Measurements from ENCODE around the gene NTF3.

NTF3 gene

GRCh38 chr12:5429741-5430557, 2.0 kb upstream of the NTF3 start:
- no peak for DNase-seq (ENCODE audit: low read depth)

DNA sequence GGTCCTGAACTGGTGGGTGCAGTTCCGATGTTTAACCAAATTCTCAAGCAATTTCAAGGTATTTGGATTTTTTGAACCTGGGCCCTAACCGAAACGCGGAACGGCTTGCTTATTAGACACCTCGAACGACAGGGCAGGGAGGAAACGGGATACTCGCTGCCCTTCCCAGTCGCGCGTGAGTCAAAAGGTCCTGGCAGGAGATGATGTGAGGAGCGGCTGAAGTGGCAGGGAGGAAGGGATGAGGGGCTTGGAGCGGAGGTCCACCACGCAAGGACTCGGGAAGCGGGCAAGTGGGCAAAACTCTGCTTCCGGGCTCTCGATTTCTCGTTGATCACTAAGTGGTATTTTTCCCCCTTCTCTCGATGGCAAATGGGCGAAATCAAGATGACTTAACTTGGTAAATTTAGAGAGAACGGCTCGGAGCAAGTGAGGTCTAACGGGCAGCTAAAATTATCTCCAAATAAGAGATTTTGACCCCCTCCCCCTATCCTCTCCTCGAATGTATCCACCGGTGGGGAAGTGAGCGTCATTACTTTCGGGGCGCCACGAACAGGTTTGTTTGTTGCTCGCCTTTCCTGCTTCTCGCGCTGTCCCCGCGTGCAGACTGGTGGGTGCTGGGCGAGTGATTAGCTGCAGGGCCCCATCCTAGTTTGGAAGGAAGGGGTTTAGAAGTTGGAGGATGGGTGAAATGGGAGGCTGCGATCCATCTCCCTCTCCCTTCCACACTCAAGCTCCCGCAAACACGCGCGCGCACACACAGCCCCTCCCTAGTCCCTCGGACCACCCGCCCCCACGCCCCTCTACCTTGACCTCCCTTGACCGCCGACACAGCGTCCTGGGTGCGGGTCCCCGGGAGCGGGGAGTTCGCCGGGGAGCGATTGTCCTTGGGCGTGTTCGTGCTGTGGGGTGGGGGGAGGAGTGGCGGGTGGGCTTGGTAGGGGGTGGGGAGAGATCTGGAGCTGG, 986 bp upstream of the NTF3 start:
- DNase-seq (ENCODE audit: low read depth): no peak
- no peak for TF ChIP-seq MYC (IDR thresholded peaks at IDR 0.05; ENCODE audit: low read depth, low read length)
- TF ChIP-seq, protein P1, sequence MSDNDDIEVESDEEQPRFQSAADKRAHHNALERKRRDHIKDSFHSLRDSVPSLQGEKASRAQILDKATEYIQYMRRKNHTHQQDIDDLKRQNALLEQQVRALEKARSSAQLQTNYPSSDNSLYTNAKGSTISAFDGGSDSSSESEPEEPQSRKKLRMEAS (IDR thresholded peaks at IDR 0.05; ENCODE audit: low read depth, low read length): no peak
- TF ChIP-seq, protein P2, sequence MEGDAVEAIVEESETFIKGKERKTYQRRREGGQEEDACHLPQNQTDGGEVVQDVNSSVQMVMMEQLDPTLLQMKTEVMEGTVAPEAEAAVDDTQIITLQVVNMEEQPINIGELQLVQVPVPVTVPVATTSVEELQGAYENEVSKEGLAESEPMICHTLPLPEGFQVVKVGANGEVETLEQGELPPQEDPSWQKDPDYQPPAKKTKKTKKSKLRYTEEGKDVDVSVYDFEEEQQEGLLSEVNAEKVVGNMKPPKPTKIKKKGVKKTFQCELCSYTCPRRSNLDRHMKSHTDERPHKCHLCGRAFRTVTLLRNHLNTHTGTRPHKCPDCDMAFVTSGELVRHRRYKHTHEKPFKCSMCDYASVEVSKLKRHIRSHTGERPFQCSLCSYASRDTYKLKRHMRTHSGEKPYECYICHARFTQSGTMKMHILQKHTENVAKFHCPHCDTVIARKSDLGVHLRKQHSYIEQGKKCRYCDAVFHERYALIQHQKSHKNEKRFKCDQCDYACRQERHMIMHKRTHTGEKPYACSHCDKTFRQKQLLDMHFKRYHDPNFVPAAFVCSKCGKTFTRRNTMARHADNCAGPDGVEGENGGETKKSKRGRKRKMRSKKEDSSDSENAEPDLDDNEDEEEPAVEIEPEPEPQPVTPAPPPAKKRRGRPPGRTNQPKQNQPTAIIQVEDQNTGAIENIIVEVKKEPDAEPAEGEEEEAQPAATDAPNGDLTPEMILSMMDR (IDR thresholded peaks at IDR 0.05; ENCODE audit: low read depth, low read length): no peak
- TF ChIP-seq POLR2A (IDR thresholded peaks at IDR 0.05; ENCODE audit: extremely low read depth, insufficient read length): no peak
- H3K4me3 ChIP-seq (ENCODE audit: low read depth, low read length): no peak overlapping the region

More at GRCh38 chr12:5429741-5430557, 2.0 kb upstream of the NTF3 start:
- no peak overlapping the region for H3K4me3 ChIP-seq (ENCODE audit: low read depth, low read length)
- TF ChIP-seq POLR2A (IDR thresholded peaks at IDR 0.05; ENCODE audit: extremely low read depth, insufficient read length): no peak

- TF ChIP-seq, protein P2 (IDR thresholded peaks at IDR 0.05; ENCODE audit: low read depth, low read length): no peak
- TF ChIP-seq POLR2A (IDR thresholded peaks at IDR 0.05; ENCODE audit: extremely low read depth, insufficient read length) (no peak), MYC (IDR thresholded peaks at IDR 0.05; ENCODE audit: low read depth, low read length) (no peak)
- TF ChIP-seq, protein P1 (IDR thresholded peaks at IDR 0.05; ENCODE audit: low read depth, low read length): no peak
- no peak for DNase-seq (ENCODE audit: low read depth)
These were observed 1.4 kb downstream of the NTF3 start for GRCh38 chr12:5433081-5433844.

DNA sequence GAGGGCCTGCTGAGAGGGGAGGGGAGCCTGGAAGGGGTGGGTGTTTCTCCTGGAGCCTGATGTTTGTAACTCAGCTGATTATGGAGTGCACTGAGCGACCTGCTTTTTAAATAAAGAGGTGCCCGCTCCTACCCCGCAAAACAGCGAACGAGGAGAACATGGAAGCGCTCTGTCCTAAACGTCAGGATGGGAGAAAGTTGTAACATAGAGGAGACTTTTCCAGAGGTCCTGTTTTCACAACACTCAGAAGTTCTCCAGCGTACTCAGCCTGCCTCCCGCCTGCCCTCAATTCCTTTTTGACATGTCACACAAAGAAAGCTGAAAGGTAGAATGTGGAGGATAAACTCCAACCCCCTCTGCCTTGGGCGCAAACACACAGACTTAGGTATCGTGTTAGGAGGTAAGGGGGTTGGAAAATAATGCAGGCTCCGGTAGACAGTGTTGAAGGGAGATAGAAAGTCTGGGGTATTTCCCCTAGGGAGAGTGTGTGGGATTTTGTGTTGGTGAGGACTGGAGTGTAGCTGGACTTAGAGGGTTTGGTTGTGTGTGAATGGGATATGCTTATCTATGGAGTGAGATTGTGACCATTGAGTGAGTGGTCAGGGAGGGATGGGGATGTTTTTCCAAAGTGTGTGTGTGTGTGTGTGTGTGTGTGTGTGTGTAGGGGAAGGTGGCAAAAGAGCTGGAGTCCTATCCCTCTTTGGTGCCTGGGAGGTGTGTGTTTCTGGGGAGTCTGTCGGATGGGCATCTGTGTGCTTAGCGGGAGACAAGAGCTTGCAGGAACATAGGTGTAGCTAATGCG, 2.1 kb downstream of the NTF3 start:
- no peak for DNase-seq (ENCODE audit: low read depth)
- no peak for TF ChIP-seq MYC (IDR thresholded peaks at IDR 0.05; ENCODE audit: low read depth, low read length)
- TF ChIP-seq, protein P1 (IDR thresholded peaks at IDR 0.05; ENCODE audit: low read depth, low read length): no peak
- TF ChIP-seq, protein P2 (IDR thresholded peaks at IDR 0.05; ENCODE audit: low read depth, low read length): no peak
- no peak for TF ChIP-seq POLR2A (IDR thresholded peaks at IDR 0.05; ENCODE audit: extremely low read depth, insufficient read length)
- H3K4me3 ChIP-seq (ENCODE audit: low read depth, low read length): no peak overlapping the region

More at GRCh38 chr12:5433081-5433844, 1.4 kb downstream of the NTF3 start:
- no peak overlapping the region for H3K4me3 ChIP-seq (ENCODE audit: low read depth, low read length)

GRCh38 chr12:5434647-5435560, 3.0 kb downstream of the NTF3 start:
- no peak for DNase-seq (ENCODE audit: low read depth)
- H3K4me3 ChIP-seq (ENCODE audit: low read depth, low read length): no peak overlapping the region
- TF ChIP-seq MYC (IDR thresholded peaks at IDR 0.05; ENCODE audit: low read depth, low read length): no peak
- TF ChIP-seq, protein P1 (IDR thresholded peaks at IDR 0.05; ENCODE audit: low read depth, low read length): no peak
- no peak for TF ChIP-seq POLR2A (IDR thresholded peaks at IDR 0.05; ENCODE audit: extremely low read depth, insufficient read length)
- TF ChIP-seq, protein P2 (IDR thresholded peaks at IDR 0.05; ENCODE audit: low read depth, low read length): no peak

Measured in NB4 (cell line).